WI38 (cell line): Measurements from ENCODE around the gene FAM135A.

Source experiments
- H3K4me3 ChIP-seq: 2 replicates; pipeline ENCODE4 v1.5.1; 2011; ENCODE audit warnings: low read depth, mild to moderate bottlenecking, control low read depth, low read length
- TF ChIP-seq, protein P1 (sequence below): IDR thresholded peaks from 2 replicates; pipeline ENCODE4 v1.5.1; 2012; ENCODE audit warnings: low read depth, mild to moderate bottlenecking, control low read depth, low read length

The FAM135A gene

GRCh38 chr6:70396163-70396562 lies 17.1 kb upstream of the FAM135A start:
- no peak overlapping the region for H3K4me3 ChIP-seq
- TF ChIP-seq, protein P1, sequence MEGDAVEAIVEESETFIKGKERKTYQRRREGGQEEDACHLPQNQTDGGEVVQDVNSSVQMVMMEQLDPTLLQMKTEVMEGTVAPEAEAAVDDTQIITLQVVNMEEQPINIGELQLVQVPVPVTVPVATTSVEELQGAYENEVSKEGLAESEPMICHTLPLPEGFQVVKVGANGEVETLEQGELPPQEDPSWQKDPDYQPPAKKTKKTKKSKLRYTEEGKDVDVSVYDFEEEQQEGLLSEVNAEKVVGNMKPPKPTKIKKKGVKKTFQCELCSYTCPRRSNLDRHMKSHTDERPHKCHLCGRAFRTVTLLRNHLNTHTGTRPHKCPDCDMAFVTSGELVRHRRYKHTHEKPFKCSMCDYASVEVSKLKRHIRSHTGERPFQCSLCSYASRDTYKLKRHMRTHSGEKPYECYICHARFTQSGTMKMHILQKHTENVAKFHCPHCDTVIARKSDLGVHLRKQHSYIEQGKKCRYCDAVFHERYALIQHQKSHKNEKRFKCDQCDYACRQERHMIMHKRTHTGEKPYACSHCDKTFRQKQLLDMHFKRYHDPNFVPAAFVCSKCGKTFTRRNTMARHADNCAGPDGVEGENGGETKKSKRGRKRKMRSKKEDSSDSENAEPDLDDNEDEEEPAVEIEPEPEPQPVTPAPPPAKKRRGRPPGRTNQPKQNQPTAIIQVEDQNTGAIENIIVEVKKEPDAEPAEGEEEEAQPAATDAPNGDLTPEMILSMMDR, result no peak

GRCh38 chr6:70396796-70397729 lies 16.2 kb upstream of the FAM135A start:
- H3K4me3 ChIP-seq, result no peak overlapping the region
- TF ChIP-seq, protein P1, result no peak

GRCh38 chr6:70398783-70399728 lies 14.3 kb upstream of the FAM135A start:
- no peak overlapping the region for H3K4me3 ChIP-seq
- TF ChIP-seq, protein P1, result no peak

DNA sequence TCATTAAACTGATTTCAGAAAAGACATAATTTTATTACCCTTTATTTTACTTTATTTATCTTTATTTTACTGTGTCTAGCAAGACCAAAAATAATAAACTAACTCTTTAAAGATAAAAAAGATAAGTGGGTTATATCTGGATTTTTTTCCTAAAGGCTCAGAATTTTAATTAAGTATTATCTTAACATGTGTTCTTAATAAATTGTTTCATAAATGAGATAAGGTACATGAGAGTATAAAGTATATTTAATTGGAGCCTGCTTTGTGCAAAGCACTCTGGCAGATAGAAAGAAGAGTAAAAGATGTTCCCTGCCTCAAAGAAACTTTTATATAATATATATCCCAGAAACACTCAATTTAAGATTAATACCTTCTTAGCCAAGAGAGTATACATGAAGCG lies 8.7 kb upstream of the FAM135A start:
- TF ChIP-seq, protein P1, result no peak
- H3K4me3 ChIP-seq, result no peak overlapping the region

- no peak overlapping the region for H3K4me3 ChIP-seq
- TF ChIP-seq, protein P1, result no peak
Observed at GRCh38 chr6:70409216-70409615, 4.1 kb upstream of the FAM135A start.

- H3K4me3 ChIP-seq, result no peak overlapping the region; the same call in 1 of the 2 replicates
- TF ChIP-seq, protein P1, result no peak
Observed at GRCh38 chr6:70411542-70412251, 1.6 kb upstream of the FAM135A start.
